GM12878 (cell line): ENCODE measurements around the gene ADSS2.

Experiments
- EZH2 ChIP-seq: IDR thresholded peaks from 2 replicates; pipeline ENCODE4 v1.6.1; 2012; ENCODE audit warnings: low read depth, mild to moderate bottlenecking, control low read depth, inconsistent platforms, low read length, borderline replicate concordance; ENCODE audit not compliant: control insufficient read depth
- GABPA ChIP-seq: IDR thresholded peaks from 2 replicates; pipeline ENCODE4 v1.6.1; 2014; ENCODE audit warnings: antibody characterized with exemption, low read depth, mild to moderate bottlenecking, inconsistent platforms
- NR2F1 ChIP-seq: fragments of 450-650 bp; conservative IDR thresholded peaks from 2 replicates; pipeline ENCODE4 v1.6.1; 2017; ENCODE audit warnings: mild to moderate bottlenecking
- RFX5 ChIP-seq: IDR thresholded peaks from 2 replicates; pipeline ENCODE4 v1.6.1; 2011; ENCODE audit warnings: low read depth, low read length, improper control_type of control experiment
- ZNF274 ChIP-seq: IDR thresholded peaks from one replicate; pipeline ENCODE4 v1.8.0; 2011; ENCODE audit not compliant: insufficient read length, insufficient read depth

DNA sequence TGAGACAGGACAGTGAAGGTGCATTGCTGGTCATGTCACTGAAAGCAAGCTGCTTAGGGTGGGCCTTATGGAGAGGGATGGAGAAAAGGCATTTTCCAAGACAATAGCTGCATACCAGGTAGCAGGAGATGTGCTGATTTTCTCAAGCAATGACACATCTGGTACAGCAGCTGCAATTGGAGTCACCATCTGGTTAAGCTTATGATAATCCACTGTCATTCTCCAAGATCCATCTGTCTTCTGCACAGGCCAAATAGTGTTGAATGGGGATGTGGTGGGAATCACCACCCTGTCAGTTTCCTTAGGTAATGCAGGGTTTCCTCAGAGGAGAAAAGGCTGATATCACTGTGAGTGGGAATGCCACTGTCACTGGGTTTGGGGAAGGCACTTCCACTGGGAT lies 54.6 kb downstream of the ADSS2 start:
- TF ChIP-seq RFX5 (no peak), ZNF274 (no peak), EZH2 (no peak), NR2F1 (no peak), GABPA (no peak)
